AG04449 (cell line): Measurements from ENCODE around the gene B4GALT4.
"Not testable (repeated sequence)": the region's sequence is repeated elsewhere in the genome, so short reads cannot be mapped to it uniquely, and the experiment has no call there.

ENCODE experiments used
- CTCF ChIA-PET: fragments of 350-600 bp; formaldehyde crosslinking; extraction: SDS; loops from one replicate; lab custom pipeline; 2021; ENCODE audit warnings: antibody characterized with exemption; lab: Yijun Ruan, JAX
- POLR2A ChIA-PET: fragments of 400-600, 350-600 bp; formaldehyde crosslinking; extraction: SDS; loops from one replicate; lab custom pipeline; 2020; ENCODE audit warnings: antibody characterized with exemption, inconsistent platforms; lab: Yijun Ruan, JAX
- DNase-seq: peaks from one replicate; pipeline ENCODE4 v3.0.0-alpha.2; 2010; ENCODE audit warnings: low read depth, low spot score
- H3K4me3 ChIP-seq: 2 replicates; pipeline ENCODE4 v1.5.1; 2011; ENCODE audit warnings: low read depth, mild to moderate bottlenecking, control low read depth, low read length
- CTCF ChIP-seq: IDR thresholded peaks from one replicate; pipeline ENCODE4 v1.5.1; 2011; ENCODE audit warnings: mild to moderate bottlenecking, moderate library complexity, low read length, control low read depth, inconsistent platforms; ENCODE audit not compliant: insufficient read depth; ENCODE audit errors: missing control alignments

The B4GALT4 gene

GRCh38 chr3:119276680-119277079, 36.0 kb upstream of the B4GALT4 start:
- no peak for TF ChIP-seq CTCF
- POLR2A ChIA-PET: no interaction called here
- no peak for DNase-seq
- CTCF ChIA-PET: interaction anchor here (0.8 to 3.7 kb wide), 10 partner anchors 9 to 185 kb away, joined by 3 to 53 read pairs (median 4); partner anchors contain the start of gene TEX55
- H3K4me3 ChIP-seq: no peak overlapping the region

- CTCF ChIA-PET: interaction anchor here (1.8 kb wide), 1 partner anchor 83 kb away, joined by 5 read pairs; no protein-coding TSS in a partner anchor
- POLR2A ChIA-PET, H3K4me3 ChIP-seq, DNase-seq: not testable (repeated sequence)
Observed at GRCh38 chr3:119270212-119270611, 29.5 kb upstream of the B4GALT4 start.

- POLR2A ChIA-PET: no interaction called here
Observed at GRCh38 chr3:119261055-119261454, 20.4 kb upstream of the B4GALT4 start.

GRCh38 chr3:119259821-119260220, 19.1 kb upstream of the B4GALT4 start:
- POLR2A ChIA-PET: interaction anchor here (0.6 kb wide), 1 partner anchor 422 kb away, joined by 3 read pairs; no protein-coding TSS in a partner anchor
- CTCF ChIA-PET: interaction anchor here (2.1 to 3.0 kb wide), 2 partner anchors 15 to 375 kb away, joined by 5 to 17 read pairs; no protein-coding TSS in a partner anchor
- DNase-seq: no peak
- no peak for TF ChIP-seq CTCF
- H3K4me3 ChIP-seq: no peak overlapping the region

More at GRCh38 chr3:119261055-119261454, 20.4 kb upstream of the B4GALT4 start:
- CTCF ChIA-PET: no interaction called here
- no peak for DNase-seq
- TF ChIP-seq CTCF: no peak
- no peak overlapping the region for H3K4me3 ChIP-seq

- ChIA-PET CTCF (interaction anchor here (2.1 to 3.0 kb wide), 3 partner anchors 16 to 374 kb away, joined by 5 to 17 read pairs (median 13); partner anchors contain the start of gene B4GALT4), POLR2A (no interaction called here)
- DNase-seq: no peak
- TF ChIP-seq CTCF: no peak
- H3K4me3 ChIP-seq: no peak overlapping the region
Observed at GRCh38 chr3:119258915-119259314, 18.2 kb upstream of the B4GALT4 start.

- ChIA-PET CTCF (interaction anchor here (0.7 to 3.0 kb wide), 6 partner anchors 12 to 373 kb away, joined by 4 to 17 read pairs (median 5); partner anchors contain the start of gene B4GALT4), POLR2A (interaction anchor here (0.8 kb wide), 1 partner anchor 17 kb away, joined by 4 read pairs; the partner anchor contains the start of gene B4GALT4)
- no peak for TF ChIP-seq CTCF
- no peak overlapping the region for H3K4me3 ChIP-seq
- no peak for DNase-seq
Observed at GRCh38 chr3:119257654-119258410, 17.2 kb upstream of the B4GALT4 start.
